ENCODE results near the gene RNU6-1. TPM values are rescaled to one million over a fixed set of nuclear protein-coding genes. Genes with fewer than 3 reads are reported as not detected.

Gene RNU6-1
- total RNA-seq, 1 experiment from 2014 or later: not detected

GRCh38 chr15:67820122-67820991, 19.5 kb downstream of the RNU6-1 start:
- intact Hi-C loops (cut with micrococcal nuclease): no loop called here
- Mint-ChIP-seq H3K9me3 (ENCODE audit: unreplicated experiment) (no peaks in the 10 kb centered on the region), H3K4me3 (ENCODE audit: unreplicated experiment) (no peak overlapping the region), H3K27me3 (ENCODE audit: insufficient read depth, unreplicated experiment) (peaks cover 53% of the 10 kb centered on the region), H3K27ac (ENCODE audit: low read depth, unreplicated experiment) (no peak overlapping the region), H3K4me1 (ENCODE audit: insufficient read depth, unreplicated experiment) (peaks cover 12% of the 10 kb centered on the region), H3K36me3 (ENCODE audit: insufficient read depth, unreplicated experiment) (no peaks in the 10 kb centered on the region)
- ChIA-PET POLR2A (no interaction called here), CTCF (interaction anchor here (0.6 kb wide), 1 partner anchor 15 kb away, joined by 4 read pairs; no protein-coding TSS in a partner anchor)
- DNase-seq (ENCODE audit: unreplicated experiment): no peak
- no TSS peak for BruUV-seq (replicated peaks)
- TF ChIP-seq, protein P1, sequence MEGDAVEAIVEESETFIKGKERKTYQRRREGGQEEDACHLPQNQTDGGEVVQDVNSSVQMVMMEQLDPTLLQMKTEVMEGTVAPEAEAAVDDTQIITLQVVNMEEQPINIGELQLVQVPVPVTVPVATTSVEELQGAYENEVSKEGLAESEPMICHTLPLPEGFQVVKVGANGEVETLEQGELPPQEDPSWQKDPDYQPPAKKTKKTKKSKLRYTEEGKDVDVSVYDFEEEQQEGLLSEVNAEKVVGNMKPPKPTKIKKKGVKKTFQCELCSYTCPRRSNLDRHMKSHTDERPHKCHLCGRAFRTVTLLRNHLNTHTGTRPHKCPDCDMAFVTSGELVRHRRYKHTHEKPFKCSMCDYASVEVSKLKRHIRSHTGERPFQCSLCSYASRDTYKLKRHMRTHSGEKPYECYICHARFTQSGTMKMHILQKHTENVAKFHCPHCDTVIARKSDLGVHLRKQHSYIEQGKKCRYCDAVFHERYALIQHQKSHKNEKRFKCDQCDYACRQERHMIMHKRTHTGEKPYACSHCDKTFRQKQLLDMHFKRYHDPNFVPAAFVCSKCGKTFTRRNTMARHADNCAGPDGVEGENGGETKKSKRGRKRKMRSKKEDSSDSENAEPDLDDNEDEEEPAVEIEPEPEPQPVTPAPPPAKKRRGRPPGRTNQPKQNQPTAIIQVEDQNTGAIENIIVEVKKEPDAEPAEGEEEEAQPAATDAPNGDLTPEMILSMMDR (IDR thresholded peaks at IDR 0.05; ENCODE audit: unreplicated experiment): no peak

DNA sequence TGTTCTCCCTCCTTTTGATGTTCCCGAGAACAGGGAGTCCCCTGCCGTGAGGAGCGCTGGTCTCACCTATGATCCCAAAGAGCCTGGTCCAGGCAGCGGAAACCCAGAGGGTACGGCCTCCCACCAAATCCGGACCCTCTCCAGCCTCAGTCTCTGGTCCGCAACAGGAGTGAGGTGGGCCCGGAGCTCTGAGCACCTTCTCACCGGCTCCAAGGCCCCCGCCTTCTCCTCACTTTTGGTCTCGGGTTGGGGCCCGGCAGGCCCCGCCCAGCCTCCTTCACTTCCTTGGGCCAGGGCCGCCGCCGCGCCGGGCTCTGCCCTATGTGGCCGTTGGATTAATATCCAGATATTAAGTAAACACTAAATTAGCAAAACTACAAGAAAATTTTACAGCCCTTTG, 20.2 kb downstream of the RNU6-1 start:
- Mint-ChIP-seq H3K27me3 (ENCODE audit: insufficient read depth, unreplicated experiment) (peaks cover 45% of the 10 kb centered on the region), H3K9me3 (ENCODE audit: unreplicated experiment) (no peaks in the 10 kb centered on the region), H3K4me3 (ENCODE audit: unreplicated experiment) (no peak overlapping the region), H3K27ac (ENCODE audit: low read depth, unreplicated experiment) (no peak overlapping the region), H3K4me1 (ENCODE audit: insufficient read depth, unreplicated experiment) (peaks cover 12% of the 10 kb centered on the region), H3K36me3 (ENCODE audit: insufficient read depth, unreplicated experiment) (no peaks in the 10 kb centered on the region)
- POLR2A ChIA-PET: no interaction called here
- intact Hi-C loops (cut with micrococcal nuclease): no loop called here
- TF ChIP-seq, protein P1 (IDR thresholded peaks at IDR 0.05; ENCODE audit: unreplicated experiment): no peak
- no peak for DNase-seq (ENCODE audit: unreplicated experiment)
- BruUV-seq (replicated peaks): no TSS peak
- CTCF ChIA-PET: interaction anchor here (0.6 kb wide), 1 partner anchor 16 kb away, joined by 4 read pairs; no protein-coding TSS in a partner anchor

DNA sequence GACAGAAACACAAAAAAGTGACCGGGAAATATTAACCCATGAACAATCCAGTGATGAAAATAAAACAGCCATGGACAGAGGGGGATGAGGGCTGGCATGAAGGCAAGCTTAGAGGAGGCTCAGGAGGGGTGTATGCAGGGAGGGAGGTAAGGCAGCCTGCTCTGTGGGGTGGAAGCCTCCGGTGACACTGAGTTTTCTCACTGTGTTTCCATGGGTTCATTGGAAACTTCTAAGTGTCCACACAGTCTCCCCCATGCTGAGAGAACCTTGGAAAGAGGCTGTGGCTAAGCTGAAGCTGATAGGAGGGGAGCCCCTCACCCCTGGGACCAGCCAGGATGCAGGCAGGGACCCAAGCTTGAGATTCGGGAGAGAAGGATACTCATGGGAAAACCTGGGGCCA, 21.4 kb downstream of the RNU6-1 start:
- H3K27ac Mint-ChIP-seq (ENCODE audit: low read depth, unreplicated experiment): no peak overlapping the region

GRCh38 chr15:67816668-67817067, 23.2 kb downstream of the RNU6-1 start:
- TF ChIP-seq, protein P1 (IDR thresholded peaks at IDR 0.05; ENCODE audit: unreplicated experiment): no peak
- Mint-ChIP-seq H3K36me3 (ENCODE audit: insufficient read depth, unreplicated experiment) (no peaks in the 10 kb centered on the region), H3K4me3 (ENCODE audit: unreplicated experiment) (no peak overlapping the region), H3K27me3 (ENCODE audit: insufficient read depth, unreplicated experiment) (peaks cover 16% of the 10 kb centered on the region), H3K27ac (ENCODE audit: low read depth, unreplicated experiment) (no peak overlapping the region), H3K4me1 (ENCODE audit: insufficient read depth, unreplicated experiment) (peaks cover 2% of the 10 kb centered on the region), H3K9me3 (ENCODE audit: unreplicated experiment) (no peaks in the 10 kb centered on the region)
- no TSS peak for BruUV-seq (replicated peaks)
- intact Hi-C loops (cut with micrococcal nuclease): no loop called here
- ChIA-PET POLR2A (no interaction called here), CTCF (interaction anchor here (0.9 to 1.0 kb wide), 2 partner anchors 19 to 360 kb away, joined by 3 to 4 read pairs; no protein-coding TSS in a partner anchor)
- no peak for DNase-seq (ENCODE audit: unreplicated experiment)

More for the DNA sequence above, 21.4 kb downstream of the RNU6-1 start:
- no peaks in the 10 kb centered on the region for H3K9me3 Mint-ChIP-seq (ENCODE audit: unreplicated experiment)
- peaks cover 7% of the 10 kb centered on the region for H3K4me1 Mint-ChIP-seq (ENCODE audit: insufficient read depth, unreplicated experiment)
- H3K27me3 Mint-ChIP-seq (ENCODE audit: insufficient read depth, unreplicated experiment): peaks cover 34% of the 10 kb centered on the region
- no peak overlapping the region for H3K4me3 Mint-ChIP-seq (ENCODE audit: unreplicated experiment)
- ChIA-PET CTCF (interaction anchor here (0.6 to 0.7 kb wide), 2 partner anchors 76 to 361 kb away, joined by 3 to 4 read pairs; no protein-coding TSS in a partner anchor), POLR2A (no interaction called here)
- DNase-seq (ENCODE audit: unreplicated experiment): no peak
- TF ChIP-seq, protein P1 (IDR thresholded peaks at IDR 0.05; ENCODE audit: unreplicated experiment): no peak
- intact Hi-C loops (cut with micrococcal nuclease): no loop called here
- BruUV-seq (replicated peaks): no TSS peak
- no peaks in the 10 kb centered on the region for H3K36me3 Mint-ChIP-seq (ENCODE audit: insufficient read depth, unreplicated experiment)
